Kidney capillary endothelial cell (primary cell): ENCODE results near the gene R3HDM2.

Experiments
- DNase-seq: peaks from one replicate; pipeline ENCODE4 v3.0.0-alpha.2; 2018; ENCODE audit warnings: low spot score

R3HDM2 gene

GRCh38 chr12:57467212-57467874 lies 36.5 kb upstream of the R3HDM2 start:
- no peak for DNase-seq

GRCh38 chr12:57465747-57466505 lies 35.1 kb upstream of the R3HDM2 start:
- DNase-seq: no peak

- DNase-seq: no peak
These were observed 34.3 kb upstream of the R3HDM2 start for GRCh38 chr12:57465030-57465746.

GRCh38 chr12:57464569-57464968 lies 33.7 kb upstream of the R3HDM2 start:
- DNase-seq: no peak

GRCh38 chr12:57462912-57463253 lies 32.0 kb upstream of the R3HDM2 start:
- no peak for DNase-seq

- peak; percentile 67 for DNase-seq
These were observed 31.5 kb upstream of the R3HDM2 start for GRCh38 chr12:57462251-57462911.

- no peak for DNase-seq
These were observed 31.0 kb upstream of the R3HDM2 start for GRCh38 chr12:57461917-57462250.

GRCh38 chr12:57461276-57461916 lies 30.6 kb upstream of the R3HDM2 start:
- no peak for DNase-seq

GRCh38 chr12:57460841-57461275 lies 30.0 kb upstream of the R3HDM2 start:
- DNase-seq: no peak

- no peak for DNase-seq
These were observed 29.6 kb upstream of the R3HDM2 start for GRCh38 chr12:57460468-57460784.

GRCh38 chr12:57459750-57460467 lies 29.1 kb upstream of the R3HDM2 start, which contains the start of gene GLI1:
TSS of gene GLI1 (plus strand) at chr12:57459785. CDS start at chr12:57463692, 3,907 bp downstream.
- DNase-seq: no peak

GRCh38 chr12:57459055-57459749 lies 28.4 kb upstream of the R3HDM2 start:
- peak; percentile 95 for DNase-seq

GRCh38 chr12:57458665-57459054 lies 27.8 kb upstream of the R3HDM2 start:
- no peak for DNase-seq

- DNase-seq: no peak
These were observed 26.1 kb upstream of the R3HDM2 start for GRCh38 chr12:57456737-57457490.

- no peak for DNase-seq
These were observed 25.4 kb upstream of the R3HDM2 start for GRCh38 chr12:57456145-57456700.

- DNase-seq: no peak
These were observed 24.7 kb upstream of the R3HDM2 start for GRCh38 chr12:57455374-57456144.

- no peak for DNase-seq
These were observed 23.9 kb upstream of the R3HDM2 start, which contains the start of gene INHBE for GRCh38 chr12:57454566-57455373. TSS of gene INHBE (plus strand) at chr12:57455307. CDS start at chr12:57455537, 230 bp downstream.

GRCh38 chr12:57454213-57454565 lies 23.3 kb upstream of the R3HDM2 start:
- DNase-seq: no peak
